AG04450 (cell line): ENCODE measurements around the gene RNFT2. TPM values are rescaled to one million over a fixed set of nuclear protein-coding genes. Genes with fewer than 3 reads are reported as not detected.
"Not testable (repeated sequence)": the region's sequence is repeated elsewhere in the genome, so short reads cannot be mapped to it uniquely, and the experiment has no call there.

Experiments
- CTCF ChIA-PET: fragments of 300-600, 350-600 bp; formaldehyde crosslinking; extraction: SDS; loops from one replicate; lab custom pipeline; 2022; ENCODE audit warnings: antibody characterized with exemption, inconsistent platforms; lab: Charles Lee
- POLR2A ChIA-PET: fragments of 350-600 bp; formaldehyde crosslinking; extraction: SDS; loops from one replicate; lab custom pipeline; 2021; ENCODE audit warnings: antibody characterized with exemption, inconsistent platforms; lab: Yijun Ruan, JAX
- DNase-seq: peaks from one replicate; pipeline ENCODE4 v3.0.0-alpha.2; 2011; ENCODE audit warnings: low read depth, low spot score
- H3K27ac ChIP-seq: one replicate; pipeline ENCODE4 v1.5.1; 2012; ENCODE audit warnings: low read depth, low read length, control low read depth
- H3K27me3 ChIP-seq: one replicate; pipeline ENCODE4 v1.6.0; 2012; ENCODE audit warnings: low read length; ENCODE audit not compliant: control insufficient read depth, insufficient read depth
- H3K4me3 ChIP-seq: 2 replicates; pipeline ENCODE4 v1.5.1; 2011; ENCODE audit warnings: mild to moderate bottlenecking, low read depth, low read length, control low read depth
- H3K9me3 ChIP-seq: 2 replicates; pipeline ENCODE4 v1.5.1; 2012; ENCODE audit warnings: low read length; ENCODE audit not compliant: control insufficient read depth, insufficient read depth
- CTCF ChIP-seq: IDR thresholded peaks from 2 replicates; pipeline ENCODE4 v1.5.1; 2011; ENCODE audit warnings: low read depth, low read length, control low read depth, inconsistent platforms
- polyA plus RNA-seq: library from polyadenylated mRNA; depleted of rRNA; stranded (reverse); fragments of >200 nt; gene quantifications from 2 replicates; pipeline ENCODE4 v1.2.3, GENCODE V29; 2011

RNFT2 gene
- polyA plus RNA-seq, 1 experiment = 2.3 TPM

- Histone ChIP-seq H3K27ac (no peak overlapping the region), H3K9me3 (no peaks in the 10 kb centered on the region), H3K27me3 (no peaks in the 10 kb centered on the region), H3K4me3 (no peak overlapping the region)
- ChIA-PET POLR2A (no interaction called here), CTCF (no interaction called here)
- no peak for TF ChIP-seq CTCF
- DNase-seq = no peak
These were observed 12.2 kb downstream of the RNFT2 start for GRCh38 chr12:116750298-116750697.

- POLR2A ChIA-PET, H3K27me3 ChIP-seq, DNase-seq, H3K27ac ChIP-seq, H3K4me3 ChIP-seq, CTCF ChIA-PET, H3K9me3 ChIP-seq: not testable (repeated sequence)
These were observed 16.0 kb downstream of the RNFT2 start for GRCh38 chr12:116754097-116754496.

GRCh38 chr12:116754783-116755182, 16.7 kb downstream of the RNFT2 start:
- DNase-seq, POLR2A ChIA-PET: not testable (repeated sequence)

GRCh38 chr12:116759783-116760621, 21.9 kb downstream of the RNFT2 start:
- no peak overlapping the region for H3K4me3 ChIP-seq
- ChIA-PET CTCF (interaction anchor here (0.6 kb wide), 1 partner anchor 51 kb away, joined by 3 read pairs; no protein-coding TSS in a partner anchor), POLR2A (no interaction called here)
- no peaks in the 10 kb centered on the region for H3K9me3 ChIP-seq
- no peak overlapping the region for H3K27ac ChIP-seq
- H3K27me3 ChIP-seq = no peaks in the 10 kb centered on the region
- DNase-seq = no peak
- no peak for TF ChIP-seq CTCF

More at GRCh38 chr12:116754783-116755182, 16.7 kb downstream of the RNFT2 start:
- H3K4me3 ChIP-seq, H3K9me3 ChIP-seq, CTCF ChIA-PET, H3K27ac ChIP-seq, H3K27me3 ChIP-seq: not testable (repeated sequence)

- H3K27ac ChIP-seq = no peak overlapping the region
- no peak overlapping the region for H3K4me3 ChIP-seq
- no peak for DNase-seq
- ChIA-PET POLR2A (no interaction called here), CTCF (no interaction called here)
- H3K9me3 ChIP-seq = no peaks in the 10 kb centered on the region
- no peak for TF ChIP-seq CTCF
- H3K27me3 ChIP-seq = no peaks in the 10 kb centered on the region
These were observed 22.5 kb downstream of the RNFT2 start for GRCh38 chr12:116760622-116761020.

- H3K4me3 ChIP-seq = no peak overlapping the region
- no peak for DNase-seq
- POLR2A ChIA-PET = no interaction called here
- TF ChIP-seq CTCF = no peak
- CTCF ChIA-PET = no interaction called here
- H3K27ac ChIP-seq = no peak overlapping the region
- no peaks in the 10 kb centered on the region for H3K27me3 ChIP-seq
- H3K9me3 ChIP-seq = no peaks in the 10 kb centered on the region
These were observed 23.4 kb downstream of the RNFT2 start for GRCh38 chr12:116761499-116761898.
